Measurements from ENCODE around the gene NOS1. TPM values are rescaled to one million over a fixed set of nuclear protein-coding genes. Genes with fewer than 3 reads are reported as not detected.

The NOS1 gene
- 0.14 and 0.19 TPM in 2 replicates for total RNA-seq

GRCh38 chr12:117361347-117361751, at the start of gene NOS1:
TSS of gene NOS1 (minus strand) at chr12:117361626. CDS start at chr12:117331069, 30,557 bp downstream.

GRCh38 chr12:117190210-117190781, 171.1 kb downstream of the NOS1 start, which contains the start of gene FBXO21:
TSS of gene FBXO21 (minus strand) at chr12:117190470. CDS start at chr12:117190456, 14 bp downstream.

Other genes with a start within 250 kb of the NOS1 start
- 41.2 and 45.6 TPM in 2 replicates for gene FBXO21, start 171.2 kb downstream of the NOS1 start, total RNA-seq